Bronchial epithelial cell (primary cell): Measurements from ENCODE around the gene XIRP2. TPM values are rescaled to one million over a fixed set of nuclear protein-coding genes. Genes with fewer than 3 reads are reported as not detected.

ENCODE experiments used
- DNase-seq: peaks from one replicate; pipeline ENCODE4 v3.0.0-alpha.2; 2010; ENCODE audit warnings: low read depth
- FAIRE-seq: peaks from 2 replicates; lab custom pipeline; 2011; peaks lifted over from hg19 to GRCh38; lab: Jason Lieb, UNC
- H3K27me3 ChIP-seq: 2 replicates; pipeline ENCODE4 v1.5.1; 2011; ENCODE audit warnings: low read length; ENCODE audit not compliant: control insufficient read depth, insufficient read depth
- H3K36me3 ChIP-seq: 2 replicates; pipeline ENCODE4 v1.5.1; 2011; ENCODE audit warnings: low read length; ENCODE audit not compliant: control insufficient read depth, insufficient read depth
- H3K4me3 ChIP-seq: 2 replicates; pipeline ENCODE4 v1.5.1; 2011; ENCODE audit warnings: mild to moderate bottlenecking, low read depth, low read length, control low read depth
- CTCF ChIP-seq: IDR thresholded peaks from 2 replicates; pipeline ENCODE4 v1.5.1; 2011; ENCODE audit warnings: mild to moderate bottlenecking, moderate library complexity, low read length, control low read depth, inconsistent platforms; ENCODE audit not compliant: insufficient read depth, severe bottlenecking
- total RNA-seq: library from RNA; depleted of rRNA; stranded (reverse); fragments of >200 nt; gene quantifications from 2 replicates; pipeline ENCODE4 v1.2.1, GENCODE V29; 2014

Gene XIRP2
- total RNA-seq, 1 donor from 2014 or later = not detected

GRCh38 chr2:166994588-166995336 lies 106.5 kb downstream of the XIRP2 start:
- no peak for FAIRE-seq
- no peak for TF ChIP-seq CTCF

GRCh38 chr2:166996465-166996864 lies 108.2 kb downstream of the XIRP2 start:
- FAIRE-seq (no peak), DNase-seq (no peak)
- no peak for TF ChIP-seq CTCF
- H3K4me3 ChIP-seq = no peak overlapping the region
- no peaks in the 10 kb centered on the region for H3K27me3 ChIP-seq
- no peaks in the 10 kb centered on the region for H3K36me3 ChIP-seq

More at GRCh38 chr2:166994588-166995336, 106.5 kb downstream of the XIRP2 start:
- no peak for DNase-seq
- H3K36me3 ChIP-seq = no peaks in the 10 kb centered on the region
- H3K4me3 ChIP-seq = no peak overlapping the region
- no peaks in the 10 kb centered on the region for H3K27me3 ChIP-seq

GRCh38 chr2:167001165-167001564 lies 112.9 kb downstream of the XIRP2 start:
- TF ChIP-seq CTCF = no peak
- H3K36me3 ChIP-seq = no peaks in the 10 kb centered on the region
- no peaks in the 10 kb centered on the region for H3K27me3 ChIP-seq
- FAIRE-seq (no peak), DNase-seq (no peak)
- no peak overlapping the region for H3K4me3 ChIP-seq

GRCh38 chr2:167005096-167005495 lies 116.8 kb downstream of the XIRP2 start:
- H3K36me3 ChIP-seq = no peaks in the 10 kb centered on the region
- TF ChIP-seq CTCF = no peak
- no peak for FAIRE-seq

GRCh38 chr2:167013227-167013626 lies 124.9 kb downstream of the XIRP2 start:
- H3K27me3 ChIP-seq = no peaks in the 10 kb centered on the region
- no peak overlapping the region for H3K4me3 ChIP-seq
- TF ChIP-seq CTCF = no peak
- no peaks in the 10 kb centered on the region for H3K36me3 ChIP-seq
- FAIRE-seq (no peak), DNase-seq (peak; percentile 7)

More at GRCh38 chr2:167005096-167005495, 116.8 kb downstream of the XIRP2 start:
- peak; percentile 53 for DNase-seq
- Histone ChIP-seq H3K4me3 (no peak overlapping the region), H3K27me3 (no peaks in the 10 kb centered on the region)
